Transverse colon (tissue), 3 donors: Measurements from ENCODE around the gene SCN1A.

Experiments
- POLR2A ChIP-seq: fragments of 450-650 bp; IDR thresholded peaks from one replicate; pipeline ENCODE4 v1.6.1; 2016; ENCODE audit warnings: antibody characterized with exemption, mild to moderate bottlenecking, moderate library complexity
- TF ChIP-seq, protein P1 (sequence below), 5 experiments: fragments of 200-600 bp in 3 of 5; fragments of 450-650 bp in 2 of 5; sonication (generic) in 3 of 5; IDR thresholded peaks; 1 replicate in 2 of 5; 2 replicates in 3 of 5; pipeline ENCODE4 v1.5.1; 2016 to 2017; ENCODE audit warnings: antibody characterized with exemption in 5 of 5, inconsistent platforms in 3 of 5, mild to moderate bottlenecking in 2 of 5, moderate library complexity in 1 of 5

DNA sequence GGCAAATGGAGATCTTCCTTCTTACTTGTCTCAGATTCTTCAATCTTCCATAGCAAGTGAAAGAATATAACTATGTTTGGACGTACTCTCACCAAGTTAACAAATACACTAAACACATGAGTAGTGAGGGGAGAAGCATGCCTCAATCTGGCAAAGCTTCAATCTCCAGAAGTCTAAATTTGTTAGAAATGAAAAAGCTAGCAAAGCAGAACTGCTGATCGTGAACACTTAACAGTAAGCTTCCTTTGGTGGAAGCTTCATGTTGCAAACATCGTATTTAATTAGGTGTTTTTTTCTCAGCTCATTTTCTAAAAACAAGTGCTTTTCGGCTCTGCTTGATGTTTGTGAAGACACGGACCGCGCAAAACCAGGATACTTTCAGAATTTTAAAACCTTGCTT is 12.7 kb upstream of the SCN1A start:
- TF ChIP-seq, protein P1, sequence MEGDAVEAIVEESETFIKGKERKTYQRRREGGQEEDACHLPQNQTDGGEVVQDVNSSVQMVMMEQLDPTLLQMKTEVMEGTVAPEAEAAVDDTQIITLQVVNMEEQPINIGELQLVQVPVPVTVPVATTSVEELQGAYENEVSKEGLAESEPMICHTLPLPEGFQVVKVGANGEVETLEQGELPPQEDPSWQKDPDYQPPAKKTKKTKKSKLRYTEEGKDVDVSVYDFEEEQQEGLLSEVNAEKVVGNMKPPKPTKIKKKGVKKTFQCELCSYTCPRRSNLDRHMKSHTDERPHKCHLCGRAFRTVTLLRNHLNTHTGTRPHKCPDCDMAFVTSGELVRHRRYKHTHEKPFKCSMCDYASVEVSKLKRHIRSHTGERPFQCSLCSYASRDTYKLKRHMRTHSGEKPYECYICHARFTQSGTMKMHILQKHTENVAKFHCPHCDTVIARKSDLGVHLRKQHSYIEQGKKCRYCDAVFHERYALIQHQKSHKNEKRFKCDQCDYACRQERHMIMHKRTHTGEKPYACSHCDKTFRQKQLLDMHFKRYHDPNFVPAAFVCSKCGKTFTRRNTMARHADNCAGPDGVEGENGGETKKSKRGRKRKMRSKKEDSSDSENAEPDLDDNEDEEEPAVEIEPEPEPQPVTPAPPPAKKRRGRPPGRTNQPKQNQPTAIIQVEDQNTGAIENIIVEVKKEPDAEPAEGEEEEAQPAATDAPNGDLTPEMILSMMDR (IDR thresholded peaks at IDR 0.05), result no peak
- no peak for TF ChIP-seq POLR2A
